ENCODE data around the gene PDE4B. TPM values are rescaled to one million over a fixed set of nuclear protein-coding genes. Genes with fewer than 3 reads are reported as not detected.

PDE4B gene
- polyA plus RNA-seq, 1 experiment, result 17.6 TPM

GRCh38 chr1:66357021-66357420 is 564.3 kb downstream of the PDE4B start:
- POLR2A ChIA-PET, result no interaction called here
- Histone ChIP-seq H3K27me3 (ENCODE audit: control insufficient read depth, insufficient read depth, low read length) (no peaks in the 10 kb centered on the region), H3K9me3 (ENCODE audit: control insufficient read depth, insufficient read depth, low read length) (no peaks in the 10 kb centered on the region), H3K27ac (ENCODE audit: low read depth, low read length) (no peak overlapping the region), H3K4me3 (ENCODE audit: low read depth, low read length) (no peak overlapping the region)
- CTCF ChIA-PET, result interaction anchor here (1.4 kb wide), 1 partner anchor 89 kb away, joined by 4 read pairs; no protein-coding TSS in a partner anchor
- no peak for DNase-seq (ENCODE audit: low read depth, low spot score)
- TF ChIP-seq CTCF (IDR thresholded peaks at IDR 0.05; ENCODE audit: low read depth, low read length), result no peak

- Histone ChIP-seq H3K27me3 (ENCODE audit: control insufficient read depth, insufficient read depth, low read length) (no peaks in the 10 kb centered on the region), H3K4me3 (ENCODE audit: low read depth, low read length) (no peak overlapping the region), H3K27ac (ENCODE audit: low read depth, low read length) (no peak overlapping the region), H3K9me3 (ENCODE audit: control insufficient read depth, insufficient read depth, low read length) (no peaks in the 10 kb centered on the region)
- DNase-seq (ENCODE audit: low read depth, low spot score), result no peak
- CTCF ChIA-PET, result interaction anchor here (0.7 kb wide), 1 partner anchor 93 kb away, joined by 4 read pairs; no protein-coding TSS in a partner anchor
- POLR2A ChIA-PET, result no interaction called here
- no peak for TF ChIP-seq CTCF (IDR thresholded peaks at IDR 0.05; ENCODE audit: low read depth, low read length)
Observed at GRCh38 chr1:66357478-66358197, 564.9 kb downstream of the PDE4B start.

GRCh38 chr1:66359269-66359668 is 566.6 kb downstream of the PDE4B start:
- DNase-seq (ENCODE audit: low read depth, low spot score), result no peak
- POLR2A ChIA-PET, result no interaction called here

GRCh38 chr1:66359815-66360214 is 567.1 kb downstream of the PDE4B start:
- Histone ChIP-seq H3K27me3 (ENCODE audit: control insufficient read depth, insufficient read depth, low read length) (no peaks in the 10 kb centered on the region), H3K9me3 (ENCODE audit: control insufficient read depth, insufficient read depth, low read length) (no peaks in the 10 kb centered on the region), H3K27ac (ENCODE audit: low read depth, low read length) (no peak overlapping the region), H3K4me3 (ENCODE audit: low read depth, low read length) (no peak overlapping the region)
- ChIA-PET POLR2A (no interaction called here), CTCF (interaction anchor here (1.0 to 2.2 kb wide), 4 partner anchors 13 to 144 kb away, joined by 3 to 10 read pairs (median 4); no protein-coding TSS in a partner anchor)
- DNase-seq (ENCODE audit: low read depth, low spot score), result no peak
- no peak for TF ChIP-seq CTCF (IDR thresholded peaks at IDR 0.05; ENCODE audit: low read depth, low read length)

More at GRCh38 chr1:66359269-66359668, 566.6 kb downstream of the PDE4B start:
- Histone ChIP-seq H3K27ac (ENCODE audit: low read depth, low read length) (no peak overlapping the region), H3K4me3 (ENCODE audit: low read depth, low read length) (no peak overlapping the region), H3K9me3 (ENCODE audit: control insufficient read depth, insufficient read depth, low read length) (no peaks in the 10 kb centered on the region), H3K27me3 (ENCODE audit: control insufficient read depth, insufficient read depth, low read length) (no peaks in the 10 kb centered on the region)
- CTCF ChIA-PET, result interaction anchor here (1.9 to 2.2 kb wide), 2 partner anchors 87 to 144 kb away, joined by 5 to 10 read pairs; no protein-coding TSS in a partner anchor
- no peak for TF ChIP-seq CTCF (IDR thresholded peaks at IDR 0.05; ENCODE audit: low read depth, low read length)

GRCh38 chr1:66360285-66360724 is 567.6 kb downstream of the PDE4B start:
- DNase-seq (ENCODE audit: low read depth, low spot score), result no peak
- no peak overlapping the region for H3K27ac ChIP-seq (ENCODE audit: low read depth, low read length)
- H3K4me3 ChIP-seq (ENCODE audit: low read depth, low read length), result no peak overlapping the region
- no peaks in the 10 kb centered on the region for H3K9me3 ChIP-seq (ENCODE audit: control insufficient read depth, insufficient read depth, low read length)
- no peak for TF ChIP-seq CTCF (IDR thresholded peaks at IDR 0.05; ENCODE audit: low read depth, low read length)
- ChIA-PET CTCF (interaction anchor here (0.6 to 2.2 kb wide), 6 partner anchors 13 to 143 kb away, joined by 3 to 10 read pairs (median 3); no protein-coding TSS in a partner anchor), POLR2A (no interaction called here)
- no peaks in the 10 kb centered on the region for H3K27me3 ChIP-seq (ENCODE audit: control insufficient read depth, insufficient read depth, low read length)
